Osteocyte (in vitro differentiated cells): Measurements from ENCODE around the gene DDX5. TPM values are rescaled to one million over a fixed set of nuclear protein-coding genes. Genes with fewer than 3 reads are reported as not detected.

Experiments
- DNase-seq: peaks from one replicate; pipeline ENCODE4 v3.0.0; 2021; ENCODE audit warnings: mixed read lengths; ENCODE audit not compliant: unreplicated experiment; ENCODE audit errors: extremely low spot score
- H3K27ac Mint-ChIP-seq: one replicate; pipeline ENCODE4 v1.8.0; 2021; ENCODE audit warnings: mild to moderate bottlenecking, mixed read lengths; ENCODE audit not compliant: unreplicated experiment
- H3K27me3 Mint-ChIP-seq: one replicate; pipeline ENCODE4 v1.8.0; 2021; ENCODE audit warnings: mixed read lengths; ENCODE audit not compliant: unreplicated experiment
- H3K36me3 Mint-ChIP-seq: one replicate; pipeline ENCODE4 v1.8.0; 2021; ENCODE audit warnings: mixed read lengths; ENCODE audit not compliant: unreplicated experiment
- H3K4me1 Mint-ChIP-seq: one replicate; pipeline ENCODE4 v1.8.0; 2021; ENCODE audit warnings: mixed read lengths; ENCODE audit not compliant: unreplicated experiment
- H3K4me3 Mint-ChIP-seq: one replicate; pipeline ENCODE4 v1.8.0; 2021; ENCODE audit warnings: mild to moderate bottlenecking, moderate library complexity, mixed read lengths; ENCODE audit not compliant: unreplicated experiment
- H3K9me3 Mint-ChIP-seq: one replicate; pipeline ENCODE4 v1.8.0; 2021; ENCODE audit warnings: mixed read lengths; ENCODE audit not compliant: unreplicated experiment
- CTCF ChIP-seq: fragments of 200-600 bp; sonication (generic); IDR thresholded peaks from 2 replicates; pipeline ENCODE4 v1.5.0; 2021; ENCODE audit warnings: antibody characterized with exemption, mild to moderate bottlenecking, moderate library complexity
- total RNA-seq: library from RNA; stranded (reverse); gene quantifications from 2 replicates; pipeline ENCODE4 v1.2.1, GENCODE V29; 2021

The DDX5 gene
- total RNA-seq, 1 donor from 2014 or later = 816 TPM

DNA sequence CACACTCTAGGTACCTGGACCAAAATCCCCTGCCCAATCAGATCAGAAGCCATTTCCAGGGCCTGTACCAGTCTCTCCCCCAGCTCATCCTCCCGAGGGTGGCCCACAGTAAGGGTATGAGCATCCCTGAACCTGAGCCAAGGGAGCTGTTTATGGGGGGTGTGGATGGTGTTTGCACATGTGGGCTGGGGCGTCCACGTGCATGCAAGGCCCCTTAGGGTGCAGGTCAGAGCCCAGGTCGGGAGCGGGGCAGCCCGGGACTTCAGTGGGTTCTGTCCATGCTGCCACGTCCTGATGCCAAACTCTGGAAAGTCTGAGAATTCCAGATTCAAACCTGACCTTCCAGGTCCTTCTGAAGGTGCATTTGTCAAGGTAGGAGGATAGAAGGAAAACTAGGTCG is 47.3 kb downstream of the DDX5 start:
- Mint-ChIP-seq H3K9me3 (no peaks in the 10 kb centered on the region), H3K4me1 (peaks cover 18% of the 10 kb centered on the region), H3K36me3 (no peaks in the 10 kb centered on the region), H3K27ac (no peak overlapping the region), H3K4me3 (no peak overlapping the region), H3K27me3 (peaks cover 4% of the 10 kb centered on the region)
- DNase-seq = no peak
- TF ChIP-seq CTCF = no peak

GRCh38 chr17:64457156-64457555 is 48.9 kb downstream of the DDX5 start:
- Mint-ChIP-seq H3K4me3 (no peak overlapping the region), H3K4me1 (peaks cover 18% of the 10 kb centered on the region), H3K27ac (peak overlapping the region; percentile 52), H3K9me3 (no peaks in the 10 kb centered on the region), H3K36me3 (no peaks in the 10 kb centered on the region), H3K27me3 (peaks cover 7% of the 10 kb centered on the region)
- DNase-seq = no peak
- TF ChIP-seq CTCF = no peak

GRCh38 chr17:64455993-64456885 is 49.9 kb downstream of the DDX5 start:
- no peaks in the 10 kb centered on the region for H3K36me3 Mint-ChIP-seq
- peaks cover 5% of the 10 kb centered on the region for H3K27me3 Mint-ChIP-seq
- no peak for TF ChIP-seq CTCF
- H3K27ac Mint-ChIP-seq = no peak overlapping the region
- peaks cover 18% of the 10 kb centered on the region for H3K4me1 Mint-ChIP-seq
- no peak for DNase-seq
- H3K4me3 Mint-ChIP-seq = no peak overlapping the region
- H3K9me3 Mint-ChIP-seq = no peaks in the 10 kb centered on the region

GRCh38 chr17:64449545-64449944 is 56.5 kb downstream of the DDX5 start:
- peaks cover 5% of the 10 kb centered on the region for H3K27me3 Mint-ChIP-seq
- peaks cover 3% of the 10 kb centered on the region for H3K4me1 Mint-ChIP-seq
- TF ChIP-seq CTCF = no peak
- DNase-seq = no peak
- no peak overlapping the region for H3K27ac Mint-ChIP-seq
- no peaks in the 10 kb centered on the region for H3K9me3 Mint-ChIP-seq
- H3K36me3 Mint-ChIP-seq = no peaks in the 10 kb centered on the region
- no peak overlapping the region for H3K4me3 Mint-ChIP-seq

- Mint-ChIP-seq H3K27ac (no peak within 1 kb of the TSS), H3K4me1 (peaks cover 3% of the 10 kb centered on the region), H3K36me3 (no peaks in the 10 kb centered on the region), H3K4me3 (no peak within 1 kb of the TSS), H3K27me3 (peaks cover 5% of the 10 kb centered on the region), H3K9me3 (no peaks in the 10 kb centered on the region)
- no peak for DNase-seq
- no peak for TF ChIP-seq CTCF
These were observed 57.2 kb downstream of the DDX5 start, which contains the start of gene MILR1 for GRCh38 chr17:64448665-64449512. TSS of gene MILR1 (plus strand) at chr17:64449115. CDS start at chr17:64449169, 54 bp downstream.
